NB4 (cell line): ENCODE measurements around the gene COG3.

Experiments
- DNase-seq: peaks from one replicate; pipeline ENCODE4 v3.0.0; 2010; ENCODE audit warnings: low read depth
- H3K4me3 ChIP-seq: one replicate; pipeline ENCODE4 v1.5.1; 2011; ENCODE audit warnings: mild to moderate bottlenecking, low read depth, low read length, moderate library complexity
- MYC ChIP-seq: IDR thresholded peaks from 2 replicates; pipeline ENCODE4 v1.6.1; 2011; ENCODE audit warnings: low read depth, low read length
- POLR2A ChIP-seq: IDR thresholded peaks from 2 replicates; pipeline ENCODE4 v1.6.1; 2011; ENCODE audit warnings: mild to moderate bottlenecking; ENCODE audit not compliant: insufficient read length; ENCODE audit errors: extremely low read depth
- TF ChIP-seq, protein P1 (sequence below): IDR thresholded peaks from one replicate; pipeline ENCODE4 v1.5.1; 2012; ENCODE audit warnings: low read depth, low read length
- TF ChIP-seq, protein P2 (sequence below): IDR thresholded peaks from 2 replicates; pipeline ENCODE4 v1.6.1; 2011; ENCODE audit warnings: low read depth, low read length

COG3 gene

DNA sequence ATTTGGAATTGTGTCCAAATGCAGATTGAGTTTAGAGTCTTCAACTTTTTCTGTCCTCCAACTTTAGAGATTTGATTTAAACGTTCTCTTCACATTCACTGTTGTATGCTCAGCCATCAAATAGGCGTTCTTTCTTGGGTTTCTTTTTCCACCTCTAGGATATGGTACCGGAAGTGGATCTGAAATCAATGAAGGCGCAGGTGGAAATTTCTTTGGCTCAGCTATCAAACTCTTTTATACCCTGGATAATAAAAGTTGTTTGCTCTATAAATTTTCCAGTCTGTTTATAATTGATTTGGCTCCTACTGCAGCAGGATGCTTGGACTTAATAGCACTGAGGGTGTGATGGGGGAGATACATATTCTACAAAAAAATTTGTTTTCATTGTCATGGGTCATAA lies 1.6 kb downstream of the COG3 start:
- peak overlapping the region; percentile 7 for H3K4me3 ChIP-seq
- TF ChIP-seq, protein P1, sequence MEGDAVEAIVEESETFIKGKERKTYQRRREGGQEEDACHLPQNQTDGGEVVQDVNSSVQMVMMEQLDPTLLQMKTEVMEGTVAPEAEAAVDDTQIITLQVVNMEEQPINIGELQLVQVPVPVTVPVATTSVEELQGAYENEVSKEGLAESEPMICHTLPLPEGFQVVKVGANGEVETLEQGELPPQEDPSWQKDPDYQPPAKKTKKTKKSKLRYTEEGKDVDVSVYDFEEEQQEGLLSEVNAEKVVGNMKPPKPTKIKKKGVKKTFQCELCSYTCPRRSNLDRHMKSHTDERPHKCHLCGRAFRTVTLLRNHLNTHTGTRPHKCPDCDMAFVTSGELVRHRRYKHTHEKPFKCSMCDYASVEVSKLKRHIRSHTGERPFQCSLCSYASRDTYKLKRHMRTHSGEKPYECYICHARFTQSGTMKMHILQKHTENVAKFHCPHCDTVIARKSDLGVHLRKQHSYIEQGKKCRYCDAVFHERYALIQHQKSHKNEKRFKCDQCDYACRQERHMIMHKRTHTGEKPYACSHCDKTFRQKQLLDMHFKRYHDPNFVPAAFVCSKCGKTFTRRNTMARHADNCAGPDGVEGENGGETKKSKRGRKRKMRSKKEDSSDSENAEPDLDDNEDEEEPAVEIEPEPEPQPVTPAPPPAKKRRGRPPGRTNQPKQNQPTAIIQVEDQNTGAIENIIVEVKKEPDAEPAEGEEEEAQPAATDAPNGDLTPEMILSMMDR = no peak
- TF ChIP-seq POLR2A (no peak), MYC (no peak)
- TF ChIP-seq, protein P2, sequence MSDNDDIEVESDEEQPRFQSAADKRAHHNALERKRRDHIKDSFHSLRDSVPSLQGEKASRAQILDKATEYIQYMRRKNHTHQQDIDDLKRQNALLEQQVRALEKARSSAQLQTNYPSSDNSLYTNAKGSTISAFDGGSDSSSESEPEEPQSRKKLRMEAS = no peak
- no peak for DNase-seq

DNA sequence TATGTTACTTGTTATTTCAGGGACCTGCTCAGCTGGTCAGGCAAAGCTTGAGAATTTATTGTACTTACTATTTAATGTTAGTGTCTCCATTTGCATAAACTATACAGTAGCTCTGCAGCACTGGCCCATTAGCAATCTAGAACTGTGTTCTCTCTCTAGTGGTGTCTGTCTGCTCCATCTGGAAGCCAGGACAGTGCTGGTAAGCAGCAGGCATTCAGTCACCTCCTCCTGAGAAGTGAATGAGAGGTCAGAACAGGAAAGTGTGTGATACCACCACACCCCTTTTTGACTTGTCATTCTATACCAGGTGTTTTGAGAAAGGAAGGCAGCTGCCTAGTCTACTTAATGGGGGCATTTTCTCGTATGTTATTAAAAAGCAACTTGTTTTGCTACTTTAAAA lies 3.9 kb downstream of the COG3 start:
- DNase-seq = no peak
- TF ChIP-seq, protein P1 = no peak
- TF ChIP-seq POLR2A = no peak
- no peak for TF ChIP-seq MYC
- TF ChIP-seq, protein P2 = no peak
- H3K4me3 ChIP-seq = no peak overlapping the region

DNA sequence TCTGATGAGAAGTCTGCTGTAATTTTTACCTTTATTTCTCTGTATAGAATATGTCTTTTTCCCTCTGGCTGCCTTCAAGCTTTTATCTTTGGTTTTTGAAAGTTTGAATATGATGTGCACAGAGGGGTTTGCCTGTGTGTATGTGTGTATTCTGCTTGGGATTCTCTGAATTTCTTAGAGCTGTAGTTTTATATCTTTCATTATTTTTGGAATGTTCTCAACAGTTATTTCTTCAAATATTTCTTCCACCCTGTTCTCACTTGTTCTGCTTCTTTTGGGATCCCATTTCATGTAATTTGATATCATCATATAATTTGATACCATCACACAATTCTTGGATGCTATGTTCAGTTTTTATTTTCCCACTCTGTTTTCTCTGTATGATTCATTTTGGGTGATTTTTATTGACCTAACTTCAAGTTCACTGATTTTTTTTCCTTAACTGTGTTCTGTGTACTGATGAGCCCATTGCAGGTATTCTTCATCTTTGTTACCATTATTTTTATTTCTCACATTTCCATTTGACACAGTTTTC lies 7.5 kb downstream of the COG3 start:
- H3K4me3 ChIP-seq = no peak overlapping the region
- DNase-seq = no peak
- TF ChIP-seq MYC (no peak), POLR2A (no peak)
- TF ChIP-seq, protein P2 = no peak
- TF ChIP-seq, protein P1 = no peak

DNA sequence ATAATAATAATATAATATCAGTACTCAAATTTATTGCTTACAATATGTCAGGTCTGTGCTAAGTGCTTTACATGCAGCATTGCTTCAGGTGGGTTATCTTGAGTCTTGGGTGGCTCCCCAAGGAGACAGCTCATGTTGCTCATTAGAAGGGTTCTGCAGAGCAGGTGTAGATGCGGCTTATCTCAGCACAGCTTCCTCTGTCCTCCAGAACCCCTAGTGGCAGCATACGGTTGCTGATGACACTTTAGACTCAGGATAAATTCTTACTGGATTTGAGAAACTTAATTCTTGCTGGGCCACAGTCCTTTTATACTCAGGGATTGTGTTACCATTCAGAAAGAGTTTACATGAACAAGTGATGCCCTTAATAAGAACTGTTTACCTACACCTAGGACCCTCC lies 8.9 kb downstream of the COG3 start:
- no peak overlapping the region for H3K4me3 ChIP-seq
- TF ChIP-seq, protein P2 = no peak
- TF ChIP-seq, protein P1 = peak; percentile 30
- TF ChIP-seq MYC = no peak
- no peak for TF ChIP-seq POLR2A

DNA sequence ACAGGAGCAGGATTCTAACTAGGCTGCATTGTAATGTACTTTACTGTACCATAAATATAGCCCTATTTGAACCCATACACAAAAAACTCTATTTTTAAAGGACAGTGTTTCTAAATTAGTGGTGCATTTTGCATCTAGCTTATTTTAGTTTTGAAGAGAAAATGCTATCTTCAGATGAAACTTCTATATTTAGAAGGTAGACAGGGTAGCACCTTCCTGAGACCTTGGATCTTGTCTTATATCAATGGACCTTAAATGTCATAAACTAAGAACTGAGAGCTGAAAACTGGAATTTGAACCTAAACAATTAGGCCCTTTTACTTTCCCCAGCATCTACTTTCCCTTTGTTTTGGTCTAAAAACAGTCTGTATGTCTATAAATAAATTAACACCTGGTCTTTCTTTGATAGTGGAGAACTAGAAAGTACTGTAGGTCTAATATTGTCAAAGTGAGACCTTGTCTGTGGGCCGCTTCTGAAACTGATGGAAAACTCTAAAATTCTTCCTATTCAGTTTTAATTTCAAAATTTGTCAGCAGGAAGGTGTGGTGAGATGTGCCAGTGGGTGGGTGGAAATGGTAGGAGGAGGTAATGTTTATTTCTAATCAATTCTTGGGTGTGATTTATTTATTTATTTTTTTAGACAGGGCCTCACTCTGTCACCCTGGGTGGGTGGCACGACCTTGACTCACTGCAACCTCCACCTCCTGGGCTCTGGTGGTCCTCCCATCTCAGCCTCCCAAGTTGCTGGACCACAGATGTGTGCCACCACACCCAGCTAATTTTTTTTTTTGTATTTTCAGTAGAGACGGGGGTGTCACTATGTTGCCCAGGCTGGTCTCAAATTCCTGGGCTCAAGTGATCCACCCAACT lies 10.1 kb downstream of the COG3 start:
- DNase-seq = no peak
- TF ChIP-seq, protein P1 = no peak
- TF ChIP-seq MYC (no peak), POLR2A (no peak)
- TF ChIP-seq, protein P2 = no peak
- no peak overlapping the region for H3K4me3 ChIP-seq

More for the DNA sequence above, 8.9 kb downstream of the COG3 start:
- peak; percentile 29 for DNase-seq
